Jurkat, Clone E6-1 (cell line): Measurements from ENCODE around the gene TAS1R2.
"Not testable (repeated sequence)": the region's sequence is repeated elsewhere in the genome, so short reads cannot be mapped to it uniquely, and the experiment has no call there.

Experiments
- DNase-seq: peaks from one replicate; pipeline ENCODE4 v3.0.0-alpha.2; 2011; ENCODE audit warnings: low read depth, low spot score
- H3K4me3 ChIP-seq: 2 replicates; pipeline ENCODE4 v1.5.1; 2011; ENCODE audit warnings: mild to moderate bottlenecking, low read length, control low read depth, moderate library complexity

Gene TAS1R2

GRCh38 chr1:18871401-18872070 is 12.1 kb upstream of the TAS1R2 start:
- DNase-seq, result no peak
- H3K4me3 ChIP-seq, result no peak overlapping the region

GRCh38 chr1:18870957-18871356 is 11.5 kb upstream of the TAS1R2 start:
- H3K4me3 ChIP-seq, result no peak overlapping the region
- no peak for DNase-seq

DNA sequence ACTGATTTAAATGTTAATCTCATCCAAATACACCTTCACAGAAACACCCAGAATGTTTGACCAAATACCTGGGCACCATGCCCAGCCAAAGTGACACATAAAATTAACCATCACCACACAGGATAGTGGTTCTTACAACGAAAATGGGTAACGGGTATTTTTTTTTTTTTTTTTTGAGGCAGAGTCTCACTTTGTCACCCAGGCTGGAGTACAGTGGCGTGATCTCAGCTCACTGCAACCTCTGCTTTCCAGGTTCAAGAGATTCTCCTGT is 11.1 kb upstream of the TAS1R2 start:
- DNase-seq, H3K4me3 ChIP-seq: not testable (repeated sequence)

- no peak for DNase-seq
- H3K4me3 ChIP-seq, result no peak overlapping the region
Observed at GRCh38 chr1:18869847-18870594, 10.6 kb upstream of the TAS1R2 start.

- no peak overlapping the region for H3K4me3 ChIP-seq
- DNase-seq, result no peak
Observed at GRCh38 chr1:18868801-18869424, 9.5 kb upstream of the TAS1R2 start.

DNA sequence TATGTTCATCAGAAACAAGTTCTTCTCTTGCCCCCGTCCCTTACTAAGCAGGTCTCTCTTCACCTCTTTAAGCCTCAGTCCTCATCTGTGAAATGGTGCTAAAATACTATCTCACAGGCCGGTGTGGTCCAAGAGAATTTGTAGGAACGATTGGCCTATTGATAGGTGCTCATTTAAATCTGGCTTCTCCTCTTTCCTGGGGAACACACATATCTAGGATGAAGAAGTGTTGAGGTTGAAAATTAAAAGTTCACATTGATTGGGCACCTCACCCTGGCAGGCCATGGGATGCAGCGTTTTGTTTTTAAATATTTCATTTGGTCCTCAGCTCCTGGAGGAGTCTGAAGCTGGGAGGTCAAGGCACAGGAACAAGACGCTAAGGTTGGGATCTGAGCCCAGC is 8.9 kb upstream of the TAS1R2 start:
- no peak overlapping the region for H3K4me3 ChIP-seq

DNA sequence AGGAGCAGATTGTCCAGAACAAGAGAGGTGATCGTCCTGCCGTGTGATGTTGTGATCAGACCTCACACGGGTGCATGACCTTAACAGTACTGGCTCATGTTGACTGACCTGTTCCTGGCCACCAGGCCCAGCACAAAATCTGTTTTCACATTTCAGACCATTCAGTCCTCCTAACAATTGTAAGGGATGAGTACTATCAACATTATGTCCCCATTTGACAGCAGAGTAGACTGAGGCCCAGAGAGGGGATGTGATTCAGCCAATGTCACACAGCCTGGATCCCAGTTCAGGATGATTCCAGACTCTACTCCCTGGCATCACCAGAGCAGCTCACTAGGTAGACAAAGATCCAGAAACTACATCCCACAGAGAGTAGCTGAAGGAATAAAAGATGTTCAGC is 7.4 kb upstream of the TAS1R2 start:
- no peak for DNase-seq
- no peak overlapping the region for H3K4me3 ChIP-seq

More for the DNA sequence above, 8.9 kb upstream of the TAS1R2 start:
- no peak for DNase-seq

DNA sequence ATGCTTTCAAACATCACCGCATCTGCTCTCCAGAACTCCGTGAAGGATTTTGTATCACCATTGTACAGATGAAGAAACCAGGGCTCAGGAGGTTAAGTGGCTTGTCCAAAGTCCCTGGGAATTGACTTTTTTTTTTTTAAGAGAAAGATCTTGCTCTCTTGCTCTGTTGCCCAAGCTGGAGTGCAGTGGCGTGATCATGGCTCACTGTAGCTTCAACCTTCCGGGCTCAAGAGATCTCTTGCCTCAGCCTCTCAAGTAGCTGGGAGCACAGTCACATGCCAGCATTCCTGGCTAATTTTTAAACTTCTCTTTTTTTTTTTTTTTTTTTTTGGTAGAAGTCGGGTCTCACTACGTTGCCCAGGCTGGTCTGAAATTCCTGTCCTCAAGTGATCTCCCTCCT is 6.9 kb upstream of the TAS1R2 start:
- no peak overlapping the region for H3K4me3 ChIP-seq
- no peak for DNase-seq

- no peak overlapping the region for H3K4me3 ChIP-seq
Observed at GRCh38 chr1:18865176-18865575, 5.7 kb upstream of the TAS1R2 start.

DNA sequence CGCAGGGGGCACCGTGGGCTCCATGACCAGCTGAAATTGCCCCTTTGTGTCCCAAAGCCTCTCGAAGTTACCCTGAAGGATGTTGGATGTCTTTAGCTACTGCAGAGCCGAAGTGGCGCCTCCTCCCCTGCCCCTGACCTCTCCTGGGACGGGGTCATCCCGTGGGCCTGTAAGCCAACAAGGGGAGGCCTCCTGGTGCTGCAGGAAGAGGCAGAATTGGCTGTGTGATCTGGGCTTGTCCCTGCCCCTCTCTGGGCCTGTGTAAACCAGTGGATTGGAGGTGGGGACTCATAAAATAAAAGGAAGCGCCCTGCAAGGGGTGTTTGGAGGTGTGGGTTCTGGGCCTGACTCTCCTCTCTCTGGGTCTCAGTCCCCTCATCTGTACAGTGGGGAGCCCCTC is 2.1 kb upstream of the TAS1R2 start:
- DNase-seq, result no peak
- no peak overlapping the region for H3K4me3 ChIP-seq

More at GRCh38 chr1:18865176-18865575, 5.7 kb upstream of the TAS1R2 start:
- no peak for DNase-seq

DNA sequence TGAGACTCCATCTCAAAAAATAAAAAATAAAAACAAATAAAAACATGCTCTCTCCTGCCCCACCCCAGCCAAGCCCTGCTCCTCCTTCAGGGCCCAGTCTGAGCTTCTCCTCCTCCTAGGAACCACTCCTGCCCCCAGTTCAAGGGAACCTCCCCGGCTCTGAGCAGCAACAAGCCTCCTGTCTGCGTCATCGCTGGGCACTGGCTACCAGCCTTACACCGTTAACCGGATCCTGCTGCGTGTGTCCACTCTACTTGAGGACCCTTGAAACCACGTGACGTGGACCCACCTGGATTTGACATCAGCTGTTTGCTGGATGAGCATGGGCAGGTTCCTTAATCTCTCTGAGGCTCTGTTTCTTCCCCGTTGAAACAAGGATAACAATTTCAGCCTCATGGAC is 1.6 kb upstream of the TAS1R2 start:
- DNase-seq, result no peak
- H3K4me3 ChIP-seq, result no peak overlapping the region

- no peak for DNase-seq
- no peak overlapping the region for H3K4me3 ChIP-seq
Observed at GRCh38 chr1:18858070-18858688, 1.3 kb downstream of the TAS1R2 start.

- no peak overlapping the region for H3K4me3 ChIP-seq
Observed at GRCh38 chr1:18856435-18856834, 3.0 kb downstream of the TAS1R2 start.

GRCh38 chr1:18855573-18855972 is 3.9 kb downstream of the TAS1R2 start:
- H3K4me3 ChIP-seq, result no peak overlapping the region
- DNase-seq, result no peak

More at GRCh38 chr1:18856435-18856834, 3.0 kb downstream of the TAS1R2 start:
- no peak for DNase-seq

DNA sequence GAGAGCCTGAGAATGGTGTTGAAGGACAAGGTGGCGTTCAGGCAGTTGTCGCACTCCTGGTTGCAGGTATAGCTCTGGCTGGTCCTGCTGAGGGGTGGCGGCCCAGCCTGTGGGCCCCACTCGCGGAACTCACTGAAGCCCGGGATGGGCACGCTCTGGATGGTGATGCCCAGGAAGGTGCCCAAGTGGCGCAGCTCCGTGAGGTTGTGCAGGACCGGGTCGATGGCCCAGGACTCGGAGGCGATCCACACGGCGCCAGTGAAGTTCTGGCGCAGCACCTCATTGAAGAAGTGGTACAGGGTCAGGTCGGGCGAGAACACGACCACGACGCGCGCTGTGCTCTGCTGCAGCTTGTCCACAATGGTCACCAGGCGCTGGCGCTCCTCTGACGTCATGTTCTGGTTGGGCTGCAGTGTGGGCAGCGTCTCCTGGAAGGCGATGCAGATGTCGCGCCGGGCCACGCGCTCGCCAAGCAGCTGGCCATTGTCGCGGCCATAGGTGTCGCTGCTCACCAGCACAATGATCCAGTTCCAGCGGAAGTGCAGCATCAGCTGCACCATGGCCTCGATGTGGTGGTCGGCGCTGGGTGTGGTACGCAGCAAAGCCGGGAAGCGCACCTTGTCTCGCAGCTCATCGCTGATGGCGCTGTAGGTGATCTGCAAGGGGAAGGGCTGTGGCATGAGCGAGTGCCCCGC is 5.0 kb downstream of the TAS1R2 start:
- no peak for DNase-seq
- H3K4me3 ChIP-seq, result no peak overlapping the region

DNA sequence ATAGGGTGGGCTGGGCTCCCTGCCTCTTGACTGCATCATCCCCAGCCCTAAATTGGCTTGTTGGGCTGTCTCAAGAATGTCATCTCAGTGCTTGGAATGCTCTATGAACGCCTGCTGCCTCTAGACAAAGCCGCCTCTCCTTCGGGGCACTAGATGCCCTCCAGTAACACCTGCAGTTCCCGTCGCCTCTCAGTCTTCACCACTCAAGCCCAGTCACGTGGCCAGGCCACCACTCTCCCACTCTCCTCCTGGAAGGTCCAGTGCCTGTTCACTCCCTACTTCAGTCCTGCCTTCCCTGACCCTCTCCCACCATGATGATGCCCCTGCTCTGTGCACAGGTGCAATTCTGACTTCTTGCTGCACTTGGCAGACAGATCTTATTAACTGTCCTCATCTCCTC is 7.0 kb downstream of the TAS1R2 start:
- DNase-seq, result no peak
- no peak overlapping the region for H3K4me3 ChIP-seq

GRCh38 chr1:18849261-18849711 is 10.2 kb downstream of the TAS1R2 start:
- H3K4me3 ChIP-seq, result no peak overlapping the region
- DNase-seq, result no peak

DNA sequence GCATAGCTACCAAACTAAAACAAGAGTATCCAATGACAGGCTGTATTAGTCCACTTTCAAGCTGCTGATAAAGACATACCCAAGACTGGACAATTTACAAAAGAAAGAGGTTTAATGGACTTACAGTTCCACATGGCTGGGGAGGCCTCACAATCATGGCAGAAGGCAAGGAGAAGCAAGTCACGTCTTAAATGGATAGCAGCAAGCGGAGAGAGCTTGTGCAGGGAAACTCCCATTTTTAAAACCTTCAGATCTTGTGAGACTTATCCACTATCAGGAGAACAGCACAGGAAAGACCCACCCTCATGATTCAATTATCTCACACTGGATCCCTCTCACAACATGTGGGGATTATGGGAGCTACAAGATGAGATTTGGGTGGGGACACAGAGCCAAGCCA is 11.7 kb downstream of the TAS1R2 start:
- DNase-seq, result not testable (repeated sequence)

GRCh38 chr1:18840145-18840544 is 19.3 kb downstream of the TAS1R2 start:
- H3K4me3 ChIP-seq, result no peak overlapping the region
- no peak for DNase-seq

More for the DNA sequence above, 11.7 kb downstream of the TAS1R2 start:
- H3K4me3 ChIP-seq, result not testable (repeated sequence)
